GM13976 (cell line): ENCODE measurements around the gene DDRGK1.

Experiments
- DNase-seq: peaks from one replicate; pipeline ENCODE4 v3.0.0; 2012; ENCODE audit warnings: low spot score
- in situ Hi-C: fragments of 300-500 bp; cut with MboI; formaldehyde crosslinking; loops from one replicate; pipeline ENCODE4 v1.12.0; 2022; ENCODE audit warnings: low sequenced_read_pairs, mixed read lengths, inconsistent platforms; ENCODE audit not compliant: unreplicated experiment
- TF ChIP-seq, protein P1 (sequence below): IDR thresholded peaks from 2 replicates; pipeline ENCODE4 v1.5.1; 2012; ENCODE audit warnings: borderline replicate concordance, mild to moderate bottlenecking; ENCODE audit not compliant: insufficient read depth; ENCODE audit errors: extremely low read depth, missing control alignments, control extremely low read depth

Gene DDRGK1

DNA sequence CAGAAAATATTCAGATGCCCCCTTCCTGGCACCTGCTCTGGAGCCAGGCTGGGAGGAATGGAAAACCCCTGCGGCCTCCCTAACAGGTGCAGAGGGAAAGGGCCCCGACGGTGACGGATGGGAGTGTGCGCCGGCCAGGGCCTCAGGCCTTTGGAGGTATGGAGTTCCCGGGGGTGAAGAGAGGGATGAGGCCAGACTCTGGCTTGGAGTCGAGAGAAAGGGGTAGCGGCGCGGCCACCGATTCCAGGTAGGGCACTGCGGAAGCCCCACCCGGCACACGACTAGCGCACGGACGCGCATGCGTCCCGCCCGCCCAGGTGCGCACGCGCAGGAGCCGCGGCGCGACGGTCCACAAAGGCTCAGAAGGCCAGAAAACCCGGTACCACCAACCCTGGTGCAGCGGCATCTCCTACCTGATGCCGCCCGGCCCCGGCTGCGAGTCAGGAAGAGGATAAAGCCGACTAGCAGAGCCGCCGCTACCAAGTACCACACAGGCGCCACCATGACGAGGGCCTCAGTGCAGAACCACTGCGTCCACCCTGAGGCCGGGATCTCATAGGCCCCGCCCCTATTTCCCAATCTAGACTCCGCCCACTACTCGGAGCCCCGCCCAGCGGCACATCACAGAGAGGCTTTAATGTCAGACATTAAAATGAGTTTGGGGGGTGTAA lies at the start of gene DDRGK1:
Gene DDRGK1, minus strand, starts transcription at position 559 of the 671 bp plus-strand sequence. Its CDS starts 55 bp downstream, at position 504.
- TF ChIP-seq, protein P1, sequence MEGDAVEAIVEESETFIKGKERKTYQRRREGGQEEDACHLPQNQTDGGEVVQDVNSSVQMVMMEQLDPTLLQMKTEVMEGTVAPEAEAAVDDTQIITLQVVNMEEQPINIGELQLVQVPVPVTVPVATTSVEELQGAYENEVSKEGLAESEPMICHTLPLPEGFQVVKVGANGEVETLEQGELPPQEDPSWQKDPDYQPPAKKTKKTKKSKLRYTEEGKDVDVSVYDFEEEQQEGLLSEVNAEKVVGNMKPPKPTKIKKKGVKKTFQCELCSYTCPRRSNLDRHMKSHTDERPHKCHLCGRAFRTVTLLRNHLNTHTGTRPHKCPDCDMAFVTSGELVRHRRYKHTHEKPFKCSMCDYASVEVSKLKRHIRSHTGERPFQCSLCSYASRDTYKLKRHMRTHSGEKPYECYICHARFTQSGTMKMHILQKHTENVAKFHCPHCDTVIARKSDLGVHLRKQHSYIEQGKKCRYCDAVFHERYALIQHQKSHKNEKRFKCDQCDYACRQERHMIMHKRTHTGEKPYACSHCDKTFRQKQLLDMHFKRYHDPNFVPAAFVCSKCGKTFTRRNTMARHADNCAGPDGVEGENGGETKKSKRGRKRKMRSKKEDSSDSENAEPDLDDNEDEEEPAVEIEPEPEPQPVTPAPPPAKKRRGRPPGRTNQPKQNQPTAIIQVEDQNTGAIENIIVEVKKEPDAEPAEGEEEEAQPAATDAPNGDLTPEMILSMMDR: no peak
- DNase-seq: peak; percentile 94
- in situ Hi-C loops: no loop called here

GRCh38 chr20:3251806-3252205 lies 47.3 kb upstream of the DDRGK1 start:
- in situ Hi-C loops: no loop called here
- no peak for DNase-seq
- TF ChIP-seq, protein P1: no peak

- TF ChIP-seq, protein P1: peak; percentile 7
- DNase-seq: no peak
These were observed 45.6 kb upstream of the DDRGK1 start for GRCh38 chr20:3250091-3250504.

GRCh38 chr20:3248993-3249347 lies 44.5 kb upstream of the DDRGK1 start:
- in situ Hi-C loops: no loop called here
- DNase-seq: no peak
- TF ChIP-seq, protein P1: no peak

More at GRCh38 chr20:3250091-3250504, 45.6 kb upstream of the DDRGK1 start:
- in situ Hi-C loops: no loop called here

DNA sequence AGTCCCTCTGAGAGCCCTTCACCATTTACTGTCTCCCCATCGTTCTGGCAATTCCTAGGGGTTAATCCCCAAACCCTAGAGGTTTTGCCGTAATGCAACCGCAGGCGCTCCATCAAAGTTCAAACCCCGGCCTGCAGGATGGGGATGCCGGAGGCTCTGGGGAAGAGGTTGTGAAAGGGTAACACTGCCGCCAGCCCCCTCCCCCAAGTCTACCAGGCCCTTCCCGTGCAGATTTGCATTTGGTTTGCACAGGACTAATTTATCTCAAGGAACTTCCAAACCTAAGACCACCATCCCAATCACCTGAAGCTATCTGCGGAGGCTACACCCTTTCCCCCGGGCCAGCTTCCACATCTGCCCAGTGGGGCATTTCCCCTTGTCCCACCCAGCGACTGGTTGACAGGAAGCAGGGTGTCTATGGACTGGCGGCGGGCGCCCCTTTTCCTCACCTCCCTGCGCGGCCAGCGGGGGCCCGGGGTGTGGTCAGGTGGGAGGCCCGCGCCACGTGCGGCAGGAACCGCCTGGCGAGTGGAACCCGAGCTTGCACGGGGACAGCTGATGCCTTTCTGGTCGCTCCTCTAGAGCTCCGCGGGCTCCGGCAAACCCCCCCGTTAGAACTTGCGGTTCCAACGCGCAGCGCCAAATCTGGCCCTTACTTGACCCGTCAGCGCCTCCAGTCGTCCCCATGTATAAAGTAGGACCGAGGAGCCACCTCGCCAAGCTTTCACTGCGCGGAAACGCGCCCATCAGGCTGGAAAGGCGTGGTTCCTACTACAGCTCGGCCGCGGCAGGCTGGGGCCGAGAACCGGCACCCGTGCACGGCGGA lies 43.9 kb upstream of the DDRGK1 start:
- in situ Hi-C loops: no loop called here
- TF ChIP-seq, protein P1: no peak
- DNase-seq: peak; percentile 64

DNA sequence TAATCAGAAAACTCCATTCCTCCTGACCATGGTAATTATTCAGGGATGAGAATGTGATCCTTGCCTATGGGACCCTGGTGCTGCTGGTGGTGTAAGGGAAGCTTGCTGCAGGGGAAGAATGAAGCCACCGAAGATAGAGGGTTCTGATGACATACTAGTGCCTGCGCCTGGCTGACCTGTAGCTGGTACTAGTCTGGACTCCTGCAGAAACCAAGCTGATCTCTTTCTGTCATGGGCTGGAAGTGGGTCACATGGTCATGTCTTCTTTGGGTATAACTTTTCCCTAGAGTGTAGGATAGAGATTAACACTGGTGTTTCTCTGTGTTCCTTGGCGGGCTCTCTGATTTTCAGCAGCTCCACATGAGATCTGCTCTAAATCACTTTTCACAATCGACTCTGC lies 43.2 kb upstream of the DDRGK1 start:
- no peak for DNase-seq
- TF ChIP-seq, protein P1: no peak
- in situ Hi-C loops: no loop called here
